Thoracic aorta (tissue), 2 donors: ENCODE data around the gene SLC25A11. TPM values are rescaled to one million over a fixed set of nuclear protein-coding genes. Genes with fewer than 3 reads are reported as not detected.

Experiments used
- ATAC-seq: fragments of 150-250 bp; one replicate; pipeline ENCODE4 v1.8.0; 2017; ENCODE audit warnings: low read depth; ENCODE audit not compliant: insufficient number of reproducible peaks, low FRiP score
- DNase-seq: peaks from one replicate; pipeline ENCODE4 v3.0.0-alpha.2; 2020; ENCODE audit warnings: low spot score
- H3K27ac ChIP-seq, 2 donors: fragments of 200-600 bp; sonication (generic); 1 replicate in 1 of 2; 2 replicates in 1 of 2; pipeline ENCODE4 v1.5.1; 2016; ENCODE audit warnings: mild to moderate bottlenecking in 2 of 2, moderate library complexity in 2 of 2
- H3K27me3 ChIP-seq: fragments of 200-600 bp; sonication (generic); replicated peaks from 2 replicates; pipeline ENCODE4 v1.6.0; 2016; ENCODE audit warnings: mild to moderate bottlenecking; ENCODE audit not compliant: insufficient read depth
- H3K36me3 ChIP-seq: fragments of 200-600 bp; sonication (generic); one replicate; pipeline ENCODE4 v1.5.1; 2016
- H3K4me1 ChIP-seq, 2 donors: fragments of 200-600 bp; sonication (generic); 1 replicate in 1 of 2; 2 replicates in 1 of 2; pipeline versions ENCODE4 v1.5.1 to v1.6.0; 2016; ENCODE audit warnings: low read depth in 2 of 2, mild to moderate bottlenecking in 1 of 2; ENCODE audit not compliant: control insufficient read depth in 1 of 2
- H3K4me3 ChIP-seq: fragments of 200-600 bp; sonication (generic); 2 replicates; pipeline ENCODE4 v1.5.1; 2016; ENCODE audit warnings: mild to moderate bottlenecking
- H3K9me3 ChIP-seq: fragments of 200-600 bp; sonication (generic); 2 replicates; pipeline ENCODE4 v1.5.1; 2016
- CTCF ChIP-seq: fragments of 200-600 bp; sonication (generic); IDR thresholded peaks from one replicate; pipeline ENCODE4 v1.5.1; 2019; ENCODE audit warnings: antibody characterized with exemption
- total RNA-seq, 2 donors: library from RNA; depleted of rRNA; stranded (reverse); fragments of >200 nt; gene quantifications; one replicate each; pipeline versions ENCODE4 v1.1.0 to v1.2.3, GENCODE V29; 2016

SLC25A11 gene
- total RNA-seq, 2 donors from 2014 or later = 27.0 to 39.7 TPM

- Histone ChIP-seq H3K27ac (peak overlapping the region; percentile 93 to 97), H3K4me1 (peaks cover 22 to 42% of the 10 kb centered on the region in 2 donors), H3K4me3 (peak overlapping the region; percentile 76), H3K27me3 (no peaks in the 10 kb centered on the region), H3K36me3 (peaks cover 3% of the 10 kb centered on the region), H3K9me3 (no peaks in the 10 kb centered on the region)
- TF ChIP-seq CTCF = no peak
- DNase-seq (no peak), ATAC-seq (no peak)
Observed at GRCh38 chr17:4950075-4950745, 10.4 kb upstream of the SLC25A11 start.

- TF ChIP-seq CTCF = no peak
- no peak for DNase-seq
- no peak for ATAC-seq
- Histone ChIP-seq H3K27me3 (no peaks in the 10 kb centered on the region), H3K36me3 (peaks cover 3% of the 10 kb centered on the region), H3K4me3 (peak overlapping the region; percentile 76), H3K27ac (peak overlapping the region; percentile 93 to 97), H3K9me3 (no peaks in the 10 kb centered on the region), H3K4me1 (peaks cover 30 to 49% of the 10 kb centered on the region in 2 donors)
Observed at GRCh38 chr17:4949321-4950074, 9.7 kb upstream of the SLC25A11 start.

- H3K36me3 ChIP-seq = peaks cover 3% of the 10 kb centered on the region
- no peak for DNase-seq
- ATAC-seq = peak; percentile 25
- H3K9me3 ChIP-seq = no peaks in the 10 kb centered on the region
- H3K4me3 ChIP-seq = peak overlapping the region; percentile 76
- H3K27me3 ChIP-seq = no peaks in the 10 kb centered on the region
- H3K4me1 ChIP-seq = peaks cover 31 to 55% of the 10 kb centered on the region in 2 donors
- no peak for TF ChIP-seq CTCF
- peak overlapping the region; percentile 93 to 97 for H3K27ac ChIP-seq
Observed at GRCh38 chr17:4948931-4949320, 9.1 kb upstream of the SLC25A11 start.

- Histone ChIP-seq H3K4me3 (peak within 1 kb of the TSS; percentile 76), H3K27me3 (no peaks in the 10 kb centered on the region), H3K9me3 (no peaks in the 10 kb centered on the region), H3K27ac (peak within 1 kb of the TSS; percentile 93 to 97), H3K36me3 (peaks cover 3% of the 10 kb centered on the region), H3K4me1 (peaks cover 27 to 57% of the 10 kb centered on the region in 2 donors)
- TF ChIP-seq CTCF = no peak
- peak; percentile 82 for DNase-seq
- peak; percentile 61 for ATAC-seq
Observed at GRCh38 chr17:4948166-4948930, 8.5 kb upstream of the SLC25A11 start, which contains the start of gene PFN1. Gene PFN1 (minus strand): TSS chr17:4948530. CDS start chr17:4948394, 136 bp downstream.
